ENCODE data around the gene AHR. TPM values are rescaled to one million over a fixed set of nuclear protein-coding genes. Genes with fewer than 3 reads are reported as not detected.

AHR gene
- 68.3 and 73.2 TPM in 2 replicates for total RNA-seq

DNA sequence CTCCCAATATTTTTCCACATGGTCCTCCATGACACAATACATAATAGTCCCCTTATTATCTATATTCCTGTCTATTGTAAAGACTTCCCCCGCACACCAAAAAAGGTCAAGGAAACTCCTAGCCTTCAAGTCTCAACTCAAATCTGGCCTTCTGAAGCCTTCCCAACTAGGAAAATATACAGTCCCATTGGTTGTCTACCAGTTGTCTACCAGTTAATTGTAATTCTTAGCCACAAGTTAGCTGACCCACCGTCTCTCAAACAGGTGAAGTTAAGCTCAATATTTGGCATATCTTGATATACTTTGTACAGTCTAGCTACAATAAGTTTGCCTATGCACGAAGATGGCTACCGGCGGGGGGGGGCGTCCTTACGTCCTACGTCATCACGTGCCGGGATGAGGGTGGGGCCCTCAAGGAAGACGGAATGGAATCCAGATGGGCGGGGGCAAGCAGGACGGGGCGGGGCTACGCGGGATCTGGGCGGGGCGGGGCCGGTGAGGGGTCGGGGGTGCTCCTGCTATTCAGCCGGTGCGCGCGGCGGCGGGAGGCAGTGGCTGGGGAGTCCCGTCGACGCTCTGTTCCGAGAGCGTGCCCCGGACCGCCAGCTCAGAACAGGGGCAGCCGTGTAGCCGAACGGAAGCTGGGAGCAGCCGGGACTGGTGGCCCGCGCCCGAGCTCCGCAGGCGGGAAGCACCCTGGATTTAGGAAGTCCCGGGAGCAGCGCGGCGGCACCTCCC is at the start of gene AHR:
Gene AHR (plus strand): TSS at position 551 of the 738 bp plus-strand sequence. CDS start 613 bp downstream, outside the sequence.
- DNase-seq (ENCODE audit: low read depth, low spot score) = peak; percentile 88

DNA sequence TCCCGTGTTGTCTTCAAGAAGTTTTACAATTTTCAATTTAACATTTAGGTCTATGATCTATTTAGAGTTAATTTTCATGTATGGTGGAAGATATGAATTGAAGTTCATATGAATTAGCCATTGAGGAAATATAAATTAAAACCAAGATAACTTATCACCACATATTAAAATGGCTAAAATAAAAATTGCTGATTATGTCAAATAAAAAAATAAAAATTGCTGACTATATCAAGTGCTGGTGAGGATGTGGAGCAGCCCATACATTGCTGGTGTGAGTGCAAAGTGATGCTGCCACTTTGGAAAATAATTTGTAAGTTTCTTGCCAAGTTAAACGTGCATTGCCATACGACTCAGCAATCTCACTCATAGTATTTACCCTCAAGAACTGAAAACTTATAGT is 44.6 kb upstream of the AHR start:
- DNase-seq (ENCODE audit: low read depth, low spot score) = no peak

DNA sequence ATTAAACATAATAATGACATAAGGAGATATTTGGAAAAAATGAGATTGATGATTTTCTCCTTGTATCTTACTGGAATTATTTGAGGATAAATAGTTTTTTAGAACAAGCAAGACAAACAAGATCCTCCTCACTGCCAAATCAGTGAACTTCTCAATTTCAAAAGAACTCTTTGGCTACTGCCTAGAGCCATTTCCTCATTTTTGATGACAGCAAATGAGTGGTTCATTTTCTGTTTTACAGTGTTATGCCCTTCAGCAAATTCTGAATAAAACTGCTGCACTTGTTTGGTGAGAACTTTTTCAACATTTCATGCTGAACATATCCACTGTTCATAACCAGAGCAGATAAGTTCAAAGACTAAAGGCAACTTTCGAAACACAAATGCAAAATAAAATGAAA is 42.5 kb upstream of the AHR start:
- no peak for DNase-seq (ENCODE audit: low read depth, low spot score)

GRCh38 chr7:17256375-17256774 is 42.1 kb upstream of the AHR start:
- DNase-seq (ENCODE audit: low read depth, low spot score) = no peak

- no peak for DNase-seq (ENCODE audit: low read depth, low spot score)
These were observed 31.9 kb upstream of the AHR start for GRCh38 chr7:17266565-17266964.

DNA sequence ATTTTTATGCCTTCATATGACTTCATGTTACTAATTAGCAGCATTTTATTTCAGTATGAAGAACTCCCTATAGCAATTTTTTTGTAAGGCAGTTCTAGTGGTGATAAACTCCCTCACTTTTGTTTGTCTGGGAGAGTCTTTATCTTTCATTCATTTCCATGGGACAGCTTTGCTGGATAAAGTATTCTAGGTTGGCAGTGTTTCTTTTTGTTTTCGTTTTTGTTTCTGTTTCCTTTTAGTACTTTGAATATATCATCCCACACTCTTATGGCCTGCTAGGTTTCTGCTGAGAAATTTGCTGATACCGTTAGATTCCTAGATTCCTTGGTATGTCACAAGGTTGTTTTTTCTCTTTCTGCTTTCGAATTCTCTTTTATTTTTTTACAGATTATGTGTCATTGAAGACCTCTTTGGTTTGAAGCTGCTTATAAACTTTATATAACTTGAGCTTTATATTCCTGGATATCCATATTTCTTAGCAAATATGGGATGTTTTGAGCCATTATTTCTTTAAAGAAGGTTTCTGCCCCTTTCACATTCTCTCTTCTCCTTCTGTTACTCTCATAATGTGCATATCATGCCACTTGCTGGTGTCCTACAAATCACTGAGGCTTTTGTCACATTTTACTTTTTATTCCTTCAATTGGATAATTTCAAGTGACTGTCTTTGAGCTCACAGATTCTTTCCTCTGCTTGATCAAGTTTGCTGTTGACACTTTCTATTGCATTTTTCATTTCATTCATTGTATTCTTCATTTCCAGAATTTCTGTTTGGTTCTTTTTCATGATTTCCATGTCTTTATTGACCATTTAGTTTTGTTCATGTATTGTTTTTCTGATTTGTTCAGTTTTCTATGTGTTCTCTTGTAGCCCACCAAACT is 28.9 kb upstream of the AHR start:
- DNase-seq (ENCODE audit: low read depth, low spot score) = no peak

DNA sequence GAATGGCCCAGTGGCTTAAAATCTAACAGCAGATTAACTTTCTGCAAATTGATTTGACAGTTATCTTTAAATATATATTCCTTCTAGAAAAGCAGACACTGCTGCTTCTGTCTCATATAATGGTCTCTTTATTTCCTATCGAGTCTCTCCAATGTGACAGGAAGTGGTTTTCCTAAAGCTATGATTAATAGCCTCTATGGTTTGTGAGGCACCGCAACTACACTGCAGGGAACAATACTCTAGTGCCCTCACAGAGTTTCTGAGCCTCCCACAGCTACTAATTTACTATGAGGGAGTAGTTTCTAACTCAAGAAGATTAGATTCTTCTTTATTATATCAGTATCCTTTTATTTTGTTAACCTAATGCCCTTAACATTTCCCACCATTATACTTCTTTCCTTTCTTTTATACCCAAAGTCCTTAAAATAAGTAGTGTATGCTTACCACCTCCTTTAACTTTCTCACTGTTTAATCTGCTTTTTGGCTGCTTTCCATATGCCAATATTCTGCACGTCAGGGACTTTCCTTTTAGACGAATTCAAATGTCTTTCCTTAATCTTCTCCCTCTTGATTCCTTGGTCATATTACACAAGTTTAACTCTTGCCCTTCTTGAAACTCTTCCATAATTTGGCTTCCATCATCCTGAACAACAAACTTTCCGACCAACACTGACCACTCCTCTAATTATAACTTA is 23.8 kb upstream of the AHR start:
- peak; percentile 24 for DNase-seq (ENCODE audit: low read depth, low spot score)

GRCh38 chr7:17275749-17276671 is 22.4 kb upstream of the AHR start:
- DNase-seq (ENCODE audit: low read depth, low spot score) = no peak

DNA sequence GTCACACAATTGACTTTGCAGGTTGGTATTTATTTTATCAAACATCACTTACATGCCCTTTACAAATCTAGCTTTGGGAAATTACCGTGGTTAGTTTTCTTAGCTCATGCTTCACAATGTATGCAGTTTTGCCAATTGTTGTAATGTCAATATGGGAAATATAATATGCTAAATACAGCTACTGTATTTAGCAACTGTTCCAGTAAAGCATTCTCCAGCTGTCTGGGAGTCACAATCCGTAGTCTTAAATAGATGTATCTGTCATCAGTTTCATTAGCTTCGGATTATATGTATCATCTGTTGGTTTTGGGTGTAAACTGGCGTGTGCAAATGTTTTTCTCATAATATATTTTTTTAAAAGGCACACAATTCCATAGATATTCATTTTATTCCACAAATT is 19.4 kb upstream of the AHR start:
- DNase-seq (ENCODE audit: low read depth, low spot score) = no peak

DNA sequence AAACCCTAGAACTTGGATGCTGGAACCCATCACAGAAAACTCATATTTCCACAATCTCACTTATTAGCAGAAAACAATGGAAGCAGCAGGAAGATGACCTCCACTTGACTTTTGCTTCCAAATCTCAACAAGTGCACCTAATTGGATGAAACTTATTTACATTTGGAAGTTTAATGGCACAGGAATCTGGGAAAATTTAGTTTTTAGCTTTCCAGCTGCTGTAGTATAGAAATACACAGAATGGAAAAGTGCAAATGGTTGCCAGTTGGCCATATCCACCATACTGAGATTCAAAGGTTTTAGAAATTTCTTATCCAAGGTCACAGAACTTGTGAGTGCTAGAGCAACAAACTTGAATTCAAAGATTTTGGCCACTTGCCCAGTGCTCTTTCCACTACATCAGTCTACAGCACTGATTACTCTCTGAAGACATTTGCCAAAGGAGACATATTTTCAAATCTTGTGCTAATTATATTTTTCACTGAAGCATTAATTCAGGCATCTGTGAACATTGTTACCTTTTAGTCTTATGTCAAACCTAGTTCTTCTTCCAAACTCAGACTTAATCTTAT is 9.3 kb upstream of the AHR start:
- no peak for DNase-seq (ENCODE audit: low read depth, low spot score)

- DNase-seq (ENCODE audit: low read depth, low spot score) = no peak
These were observed 5.6 kb upstream of the AHR start for GRCh38 chr7:17292843-17293242.

- no peak for DNase-seq (ENCODE audit: low read depth, low spot score)
These were observed 5.0 kb upstream of the AHR start for GRCh38 chr7:17293481-17293880.

DNA sequence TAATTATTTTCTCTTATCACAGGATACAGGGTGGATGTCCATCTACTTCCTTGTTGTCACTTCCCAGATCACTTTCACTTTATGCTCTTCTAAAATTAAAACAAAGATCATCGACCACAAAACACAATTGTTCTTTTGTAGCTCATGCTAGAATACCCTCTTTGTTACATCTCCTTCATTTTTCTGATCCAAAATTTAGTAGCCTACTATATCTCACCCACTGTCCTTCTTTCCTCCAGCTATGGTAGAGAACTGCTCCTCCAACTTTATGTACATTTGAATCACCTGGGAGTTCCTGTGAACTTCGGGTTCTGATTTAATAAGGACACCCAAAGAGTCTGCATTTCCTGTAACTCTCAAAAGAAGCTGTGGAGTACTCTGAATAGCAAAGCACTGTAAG is 1.2 kb upstream of the AHR start:
- DNase-seq (ENCODE audit: low read depth, low spot score) = no peak

DNA sequence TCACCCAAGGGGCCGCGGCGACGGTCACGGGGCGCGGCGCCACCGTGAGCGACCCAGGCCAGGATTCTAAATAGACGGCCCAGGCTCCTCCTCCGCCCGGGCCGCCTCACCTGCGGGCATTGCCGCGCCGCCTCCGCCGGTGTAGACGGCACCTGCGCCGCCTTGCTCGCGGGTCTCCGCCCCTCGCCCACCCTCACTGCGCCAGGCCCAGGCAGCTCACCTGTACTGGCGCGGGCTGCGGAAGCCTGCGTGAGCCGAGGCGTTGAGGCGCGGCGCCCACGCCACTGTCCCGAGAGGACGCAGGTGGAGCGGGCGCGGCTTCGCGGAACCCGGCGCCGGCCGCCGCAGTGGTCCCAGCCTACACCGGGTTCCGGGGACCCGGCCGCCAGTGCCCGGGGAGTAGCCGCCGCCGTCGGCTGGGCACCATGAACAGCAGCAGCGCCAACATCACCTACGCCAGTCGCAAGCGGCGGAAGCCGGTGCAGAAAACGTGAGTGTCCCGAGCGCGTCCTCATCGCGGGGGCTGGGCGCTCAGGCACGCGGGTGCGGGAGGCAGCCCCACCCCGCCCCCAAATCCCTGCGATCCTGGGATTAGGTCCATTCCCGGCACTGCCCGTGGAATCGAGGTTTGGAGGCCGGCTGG is 509 bp downstream of the AHR start:
- DNase-seq (ENCODE audit: low read depth, low spot score) = no peak

DNA sequence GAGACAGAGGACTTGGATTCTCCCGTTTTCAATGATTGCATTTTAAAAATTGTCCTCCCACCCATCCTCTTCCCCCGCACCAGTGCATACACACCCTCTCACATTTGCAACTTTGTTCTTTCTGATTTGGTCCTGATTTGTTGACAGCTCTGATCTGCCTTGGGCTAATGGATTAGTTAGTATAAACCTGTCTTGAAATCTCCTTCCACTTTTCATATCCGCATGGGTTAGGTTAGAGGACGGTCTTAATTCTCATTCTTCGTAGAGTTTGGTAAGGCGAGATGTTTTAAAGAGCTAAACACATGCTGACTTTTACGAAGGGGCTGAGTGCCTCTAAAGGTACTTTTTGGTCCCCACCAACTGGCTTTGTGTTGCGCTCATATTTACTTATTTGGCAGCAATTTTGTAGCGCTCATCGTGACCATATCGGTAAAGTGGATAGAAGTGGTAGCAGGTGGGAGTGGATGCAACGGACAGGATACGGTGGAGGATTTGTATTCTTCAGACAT is 1.1 kb downstream of the AHR start:
- no peak for DNase-seq (ENCODE audit: low read depth, low spot score)

DNA sequence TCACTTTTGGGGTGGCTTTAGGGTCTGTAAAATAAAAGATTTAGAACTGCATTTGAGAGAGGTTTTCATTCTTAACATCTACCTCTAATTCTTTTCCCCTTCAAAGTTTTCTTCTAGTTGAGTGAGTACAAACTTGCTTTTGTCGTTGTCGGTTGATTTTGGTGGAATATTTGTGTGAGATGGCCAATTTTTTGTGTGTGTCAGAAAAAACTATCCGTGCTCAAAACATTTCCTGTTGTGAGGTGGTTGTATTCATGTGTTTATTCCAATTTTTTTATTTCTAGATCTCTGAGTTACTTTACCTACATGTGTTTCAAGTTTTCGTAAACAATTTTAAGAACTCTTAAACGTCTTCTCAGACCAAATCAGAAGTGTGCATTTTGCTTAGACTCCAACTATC is 1.6 kb downstream of the AHR start:
- DNase-seq (ENCODE audit: low read depth, low spot score) = no peak

DNA sequence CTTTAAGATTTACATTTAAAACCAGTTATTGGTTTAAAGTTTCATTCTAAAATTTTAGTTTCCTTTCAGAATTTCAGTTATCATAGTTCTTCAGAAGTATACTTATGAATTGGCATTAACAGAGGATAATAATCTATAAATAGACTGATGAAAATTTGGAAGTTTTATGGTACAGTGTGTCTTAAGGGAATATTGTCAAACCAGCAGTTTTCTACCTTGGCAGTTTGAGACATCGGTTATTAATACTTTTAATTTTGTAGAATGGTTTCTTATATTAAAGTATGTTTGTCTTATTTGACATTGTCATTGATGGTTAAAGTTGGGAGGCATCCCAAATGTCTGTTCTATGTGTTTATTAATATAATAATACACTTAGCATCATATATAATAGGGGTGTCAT is 2.0 kb downstream of the AHR start:
- no peak for DNase-seq (ENCODE audit: low read depth, low spot score)

- DNase-seq (ENCODE audit: low read depth, low spot score) = no peak
These were observed 3.3 kb downstream of the AHR start for GRCh38 chr7:17301471-17302456.
